GM18517 (cell line): Measurements from ENCODE around the gene GAL3ST2.
"Not testable (repeated sequence)": the region's sequence is repeated elsewhere in the genome, so short reads cannot be mapped to it uniquely, and the experiment has no call there.

Experiments
- ATAC-seq: cut with Tn5 transposase; IDR thresholded peaks from one replicate; pipeline ENCODE4 v1.9.1; 2021; ENCODE audit warnings: mild to moderate bottlenecking, moderate library complexity; ENCODE audit not compliant: unreplicated experiment

GAL3ST2 gene

DNA sequence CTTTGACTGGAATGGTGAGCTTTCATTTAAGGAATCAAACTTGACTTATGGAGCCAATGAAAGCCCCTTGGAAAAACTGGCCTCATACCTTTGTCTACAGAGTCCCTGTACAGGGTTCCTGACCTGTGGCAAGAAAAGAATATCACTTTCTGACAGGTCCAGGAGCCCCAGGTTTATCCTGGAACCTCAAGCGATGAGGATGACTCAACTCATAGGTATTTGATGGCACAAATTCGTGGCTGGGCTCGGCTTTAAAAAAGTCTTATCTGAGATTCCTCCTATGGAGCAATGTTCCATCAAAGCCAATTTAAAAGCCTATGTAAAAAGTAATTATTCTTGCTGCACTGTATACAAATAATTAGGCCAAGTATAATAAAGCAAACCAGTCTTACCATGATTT, 14.8 kb downstream of the GAL3ST2 start:
- ATAC-seq = not testable (repeated sequence)

DNA sequence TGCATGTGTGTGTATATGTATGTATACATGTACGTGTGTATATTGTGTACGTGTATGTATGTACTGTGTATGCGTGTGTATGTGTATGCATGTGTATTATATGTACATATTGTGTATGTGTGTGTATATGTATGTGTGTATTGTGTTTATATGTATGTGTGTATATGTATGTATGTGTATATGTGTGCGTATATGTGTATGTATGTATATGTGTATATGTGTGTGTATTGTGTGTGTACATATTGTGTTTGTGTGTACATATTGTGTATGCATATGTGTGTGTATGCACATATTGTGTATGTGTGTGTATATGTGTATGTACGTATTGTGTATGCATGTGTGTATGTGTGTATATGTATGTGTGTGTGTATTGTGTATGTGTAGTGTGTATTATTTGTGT, 16.8 kb downstream of the GAL3ST2 start:
- ATAC-seq = no peak

DNA sequence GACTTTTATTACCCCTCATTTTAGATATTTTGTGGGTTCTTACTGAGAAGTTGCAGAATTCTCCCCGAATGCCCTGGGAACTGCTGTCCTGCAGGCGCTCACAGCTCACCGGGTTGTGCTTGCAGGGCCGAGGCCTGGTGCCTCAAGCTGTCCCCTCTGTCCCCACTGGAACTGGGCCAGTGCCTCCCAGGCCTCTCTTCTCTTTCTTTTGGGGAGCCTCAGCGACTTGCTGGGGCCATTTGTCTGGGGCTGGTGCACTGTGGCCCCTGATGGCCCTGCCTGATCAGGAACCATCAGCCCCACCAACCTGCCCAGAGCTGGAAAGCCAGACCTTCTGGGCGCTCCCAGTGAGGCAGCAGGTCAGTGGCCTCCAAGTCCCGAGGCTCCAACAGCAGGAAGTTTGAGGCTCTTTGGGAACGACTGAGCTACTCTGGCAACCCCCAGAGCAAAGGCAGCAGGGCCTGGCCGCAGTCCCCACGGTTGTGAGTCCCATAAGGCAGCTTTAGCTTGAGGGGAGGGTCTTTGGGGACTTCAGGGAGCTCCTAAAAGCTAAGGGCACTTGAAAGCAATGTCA, 17.7 kb downstream of the GAL3ST2 start:
- no peak for ATAC-seq

DNA sequence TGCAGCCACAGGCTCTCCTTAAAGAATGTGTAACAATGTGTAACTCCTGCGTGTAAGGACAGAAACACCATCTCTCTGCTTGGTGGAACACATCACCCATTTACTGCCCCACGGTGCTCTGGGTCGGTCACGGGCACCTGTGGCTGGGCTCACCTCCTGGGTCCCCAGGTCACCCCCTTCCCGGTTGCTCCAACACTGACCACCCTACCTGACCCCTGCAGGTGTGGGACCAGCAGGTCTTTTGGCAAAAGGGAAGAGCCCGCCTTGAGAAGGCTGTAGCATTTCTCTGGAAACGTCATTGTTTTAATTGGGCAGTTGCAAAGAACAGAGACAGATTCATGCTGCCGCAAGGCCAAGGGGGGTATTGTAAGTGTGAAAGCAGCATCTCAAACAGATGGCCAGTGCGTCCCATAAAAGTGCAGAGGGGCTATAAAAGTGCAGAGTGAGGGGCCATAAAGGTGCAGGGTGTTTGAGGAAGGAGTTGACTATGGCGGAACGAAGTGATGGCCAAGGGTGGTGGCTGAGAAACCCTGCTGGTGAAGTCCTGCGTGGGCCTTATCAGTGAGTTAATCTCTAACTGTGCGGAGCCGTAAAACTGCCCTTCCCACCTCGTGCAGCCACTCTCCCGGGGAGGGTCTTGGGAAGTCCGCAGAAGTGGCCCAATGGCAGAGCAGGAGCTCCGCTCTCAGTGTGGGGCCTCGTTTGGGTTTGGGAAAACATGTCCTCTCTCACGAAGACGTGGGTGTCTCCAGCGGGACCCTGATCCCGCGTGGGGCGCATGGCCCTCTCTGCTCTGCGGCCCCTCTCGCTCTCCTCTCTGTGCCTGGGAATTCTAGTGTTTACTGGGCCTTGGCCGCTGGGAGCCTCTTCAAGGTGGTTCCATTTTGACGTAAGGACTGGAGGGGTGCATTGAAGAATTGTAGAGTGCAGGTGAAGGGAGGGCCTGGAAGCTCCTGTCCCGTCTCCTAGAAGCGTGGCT, 18.7 kb downstream of the GAL3ST2 start:
- ATAC-seq = no peak

DNA sequence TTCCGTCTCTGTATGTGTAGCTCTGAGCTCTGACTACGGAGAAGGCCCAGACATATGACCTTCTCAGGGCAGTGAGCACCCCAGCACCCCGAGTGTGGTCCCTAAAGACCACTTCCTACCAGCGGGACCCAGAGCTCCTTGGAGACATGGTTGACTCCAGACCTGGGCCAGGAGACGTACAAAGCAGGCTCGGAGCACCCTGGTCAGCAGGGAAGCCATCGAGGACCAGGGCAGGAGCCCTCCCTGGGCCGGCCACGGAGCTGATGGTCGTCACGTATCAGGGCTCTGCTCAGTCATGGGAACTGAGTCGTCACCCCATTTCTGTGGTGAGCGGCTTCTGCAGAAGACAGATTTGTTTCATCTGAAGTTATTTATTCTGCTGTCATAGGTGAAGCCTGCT, 19.6 kb downstream of the GAL3ST2 start:
- ATAC-seq = no peak

DNA sequence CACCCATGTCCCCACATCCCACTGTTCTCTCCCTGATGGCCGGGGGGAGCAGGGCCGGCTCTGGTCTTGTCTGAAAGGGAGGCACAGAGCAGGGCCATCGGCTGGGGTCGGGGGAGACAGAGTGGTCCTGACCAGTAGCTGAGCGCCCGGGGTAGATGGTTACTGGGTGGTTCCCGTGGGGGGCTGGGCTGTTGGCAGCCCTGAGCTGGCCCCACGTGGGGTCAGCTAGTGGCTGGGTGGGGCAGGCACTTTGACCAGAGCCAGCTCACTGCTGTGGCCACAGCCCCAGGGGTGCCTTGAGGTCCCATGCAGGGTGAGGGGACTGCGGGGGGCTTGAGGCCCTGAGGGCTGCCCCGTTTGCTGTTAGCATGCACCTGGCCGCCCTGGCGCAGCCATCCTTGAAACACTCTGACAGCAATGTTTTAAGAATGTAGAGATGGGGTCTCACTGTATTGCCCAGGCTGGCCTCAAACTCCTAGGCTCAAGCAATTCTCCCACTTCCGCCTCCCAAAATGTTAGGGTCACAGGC, 20.1 kb downstream of the GAL3ST2 start:
- no peak for ATAC-seq

DNA sequence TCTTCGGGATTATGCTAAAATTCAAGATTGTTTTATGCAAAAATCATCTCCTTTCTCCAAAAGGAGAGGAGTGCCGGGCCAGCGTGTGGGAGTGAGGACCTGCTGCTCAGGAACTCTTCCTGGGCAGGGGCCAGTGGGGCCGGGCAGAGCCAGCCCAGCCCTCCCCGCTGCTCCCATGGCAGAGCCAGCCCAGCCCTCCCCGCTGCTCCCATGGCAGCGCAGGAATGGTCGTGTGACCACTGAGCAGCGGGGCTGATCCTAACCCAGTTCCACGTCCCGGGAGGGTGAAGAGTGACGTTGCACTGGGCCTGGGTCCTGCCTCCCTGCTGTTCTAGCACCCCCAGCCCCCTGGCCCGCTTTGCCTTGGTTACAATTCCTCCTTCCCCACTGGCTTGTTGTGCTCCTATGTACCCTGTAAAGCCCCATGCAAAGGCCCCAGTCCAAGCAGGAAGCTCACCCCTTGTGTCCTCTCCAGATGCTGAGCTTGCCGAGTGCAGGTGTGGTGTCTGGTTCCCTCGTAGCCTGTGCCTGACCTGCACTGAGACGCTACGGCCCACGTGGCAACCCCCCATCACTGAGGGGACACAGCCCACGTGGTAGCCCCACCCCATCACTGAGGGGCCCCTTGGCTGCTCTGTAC, 20.9 kb downstream of the GAL3ST2 start:
- ATAC-seq = no peak

DNA sequence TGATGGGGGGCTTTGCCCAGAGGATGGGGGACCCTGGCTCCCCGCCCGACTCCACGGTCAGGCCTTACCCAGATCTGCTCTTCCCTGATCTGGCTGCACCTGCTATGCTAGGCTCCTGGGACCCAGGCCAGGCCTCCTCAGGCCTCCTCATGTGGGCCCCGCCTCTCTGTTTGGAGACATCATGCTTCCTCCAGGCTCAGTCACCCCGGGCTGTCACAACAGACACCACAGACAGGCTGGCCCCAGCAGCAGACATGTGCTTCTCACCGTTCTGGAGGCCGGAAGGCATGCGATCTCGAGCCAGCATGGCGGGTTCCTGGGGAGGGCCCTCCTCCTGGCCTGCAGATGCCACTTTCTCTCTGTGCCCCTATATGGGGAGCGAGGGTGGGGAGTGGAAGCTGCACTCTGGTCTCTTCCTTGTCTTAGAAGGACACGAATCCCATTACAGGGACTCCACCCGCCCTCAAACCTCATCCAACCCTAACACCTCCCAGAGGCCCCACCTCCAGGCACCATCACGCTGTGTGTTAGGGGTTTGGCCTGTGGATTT, 21.5 kb downstream of the GAL3ST2 start:
- no peak for ATAC-seq

DNA sequence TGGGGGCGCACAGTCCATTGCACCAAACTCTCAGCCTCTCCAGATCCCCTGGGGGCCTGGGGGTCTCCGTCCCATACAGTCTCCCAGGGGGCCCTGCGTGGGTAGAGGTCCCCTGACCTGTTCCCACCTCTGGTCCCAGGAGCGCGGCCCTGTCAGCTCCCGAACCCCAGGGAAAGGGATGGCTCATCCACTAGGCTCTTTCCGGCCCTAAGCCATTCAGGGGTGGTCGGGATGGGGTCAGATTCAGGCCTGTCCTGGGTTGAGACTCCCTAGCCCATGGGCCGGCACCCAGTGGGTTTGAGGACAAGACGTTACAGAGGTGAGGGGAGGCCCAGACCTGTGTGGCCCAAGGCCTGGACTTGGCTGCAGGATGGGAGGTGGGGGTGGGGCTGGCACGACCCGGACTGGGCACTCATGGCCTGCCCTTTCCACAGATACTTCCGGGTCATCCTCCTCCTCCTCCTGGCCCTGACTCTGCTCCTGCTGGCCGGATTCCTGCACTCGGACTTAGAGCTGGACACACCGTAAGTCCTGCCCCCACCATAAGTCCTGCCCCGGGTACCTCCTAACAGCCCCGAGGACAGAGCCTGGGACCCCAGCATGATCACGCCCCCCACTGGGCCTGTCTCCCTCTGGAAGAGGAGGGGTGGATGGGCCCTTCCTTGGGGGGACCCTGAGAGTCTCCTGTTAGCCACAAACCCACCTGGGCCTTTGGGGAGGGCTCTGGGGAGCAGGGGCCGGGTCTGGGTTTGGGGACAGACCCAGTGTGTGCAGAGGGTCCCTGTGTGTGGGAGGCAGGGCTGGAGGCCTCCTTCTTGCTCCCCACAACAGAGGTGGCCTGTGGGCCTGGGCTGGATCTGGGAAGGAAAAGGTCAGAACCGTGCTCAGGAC, 22.3 kb downstream of the GAL3ST2 start:
- ATAC-seq = no peak

DNA sequence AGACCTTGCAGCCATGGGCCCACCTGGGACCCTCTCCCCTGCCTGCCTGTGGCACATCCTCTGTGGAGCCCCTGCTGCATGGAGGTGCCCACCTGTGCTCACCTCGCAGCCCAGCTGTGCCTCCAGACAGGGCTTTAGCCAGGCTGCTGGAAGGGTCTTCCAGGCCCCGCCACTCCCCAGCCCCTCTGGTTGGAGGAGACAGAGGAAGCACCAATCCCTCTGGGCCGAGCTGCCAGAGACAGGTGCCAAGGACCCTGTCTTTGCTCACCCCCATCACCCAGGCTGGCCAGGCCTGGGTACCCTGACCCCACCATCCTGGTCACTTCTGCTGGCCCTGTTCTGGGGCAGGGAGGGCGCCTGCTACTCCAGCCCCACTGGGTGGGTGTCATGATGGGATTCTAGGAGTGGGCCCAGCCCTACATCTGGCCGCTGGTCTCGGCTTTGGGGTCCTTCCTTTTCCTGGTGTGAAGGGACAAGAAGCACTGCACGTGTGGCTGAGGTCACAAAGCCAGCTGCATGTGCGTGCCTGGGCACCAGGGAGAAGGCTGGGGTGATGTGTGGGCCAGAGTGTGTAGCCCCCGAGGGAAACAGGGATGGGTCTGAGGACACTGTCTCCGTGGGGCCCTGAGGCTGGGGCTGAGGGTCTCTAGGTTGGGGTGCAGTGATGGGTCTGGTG, 23.0 kb downstream of the GAL3ST2 start:
- no peak for ATAC-seq

DNA sequence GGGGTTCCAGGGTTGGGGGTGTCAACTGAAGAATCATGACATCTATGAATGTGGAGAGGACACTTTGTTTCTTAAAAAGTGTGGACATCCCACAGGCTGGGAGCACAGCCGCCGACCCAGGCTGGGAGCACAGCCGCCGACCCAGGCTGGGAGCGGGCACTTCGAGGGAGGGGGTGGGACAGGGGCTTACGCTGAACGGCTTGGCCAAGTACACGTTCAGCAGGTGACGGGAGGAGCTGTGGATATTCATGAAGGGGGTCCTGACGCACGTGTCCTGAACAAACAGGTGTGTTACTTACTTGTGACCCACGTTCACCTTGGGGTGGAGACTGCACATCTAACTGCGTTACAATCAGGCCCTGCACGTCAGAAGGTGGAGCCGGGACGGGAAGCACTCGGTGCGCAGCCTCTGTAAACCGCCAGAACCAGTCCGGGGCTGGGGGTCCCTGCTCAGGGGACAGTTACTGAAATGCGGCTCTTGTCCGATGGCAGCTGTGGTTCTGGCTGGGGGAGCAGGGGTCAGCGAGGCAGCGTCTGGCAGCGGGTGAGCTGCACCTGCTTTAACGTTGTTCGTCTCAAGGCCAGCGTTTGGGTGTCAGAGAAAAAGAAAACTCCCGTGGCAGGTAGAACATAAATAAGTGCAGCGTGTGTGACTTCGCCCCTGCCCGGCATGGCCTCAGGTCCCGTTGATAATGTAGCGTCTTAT, 23.7 kb downstream of the GAL3ST2 start:
- ATAC-seq = not testable (repeated sequence)

DNA sequence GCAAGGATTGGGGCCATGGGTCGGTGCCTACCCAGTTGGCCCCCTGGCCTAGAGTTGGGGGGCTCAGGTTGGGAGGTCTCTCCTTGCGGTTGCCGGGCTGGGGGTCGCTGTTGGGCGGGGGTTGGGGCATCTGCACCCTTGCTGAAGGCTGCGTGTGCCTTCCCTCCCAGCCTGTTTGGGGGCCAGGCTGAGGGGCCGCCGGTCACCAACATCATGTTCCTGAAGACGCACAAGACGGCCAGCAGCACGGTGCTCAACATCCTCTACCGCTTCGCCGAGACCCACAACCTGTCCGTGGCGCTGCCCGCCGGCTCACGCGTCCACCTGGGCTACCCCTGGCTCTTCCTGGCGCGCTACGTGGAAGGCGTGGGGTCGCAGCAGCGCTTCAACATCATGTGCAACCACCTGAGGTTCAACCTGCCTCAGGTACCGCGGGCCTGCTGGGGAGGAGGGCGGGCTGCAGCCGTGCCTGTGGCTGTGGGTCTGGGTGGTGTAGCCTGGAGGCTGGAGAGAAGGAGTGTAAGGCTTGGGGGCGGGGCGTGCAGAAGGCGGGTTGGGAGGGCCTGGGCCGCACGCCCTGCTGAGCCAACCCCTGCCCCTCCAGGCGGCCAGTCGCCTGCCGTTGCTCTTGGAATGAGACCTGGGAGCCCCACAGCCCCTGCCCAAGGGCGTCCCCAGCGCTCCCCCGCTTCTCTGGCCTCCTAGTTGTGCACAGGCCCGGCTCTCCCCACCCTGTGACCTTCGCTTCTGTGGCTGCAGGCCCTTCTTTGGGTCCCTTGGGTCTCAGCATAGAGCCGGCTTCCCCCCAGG, 25.2 kb downstream of the GAL3ST2 start:
- ATAC-seq = no peak

DNA sequence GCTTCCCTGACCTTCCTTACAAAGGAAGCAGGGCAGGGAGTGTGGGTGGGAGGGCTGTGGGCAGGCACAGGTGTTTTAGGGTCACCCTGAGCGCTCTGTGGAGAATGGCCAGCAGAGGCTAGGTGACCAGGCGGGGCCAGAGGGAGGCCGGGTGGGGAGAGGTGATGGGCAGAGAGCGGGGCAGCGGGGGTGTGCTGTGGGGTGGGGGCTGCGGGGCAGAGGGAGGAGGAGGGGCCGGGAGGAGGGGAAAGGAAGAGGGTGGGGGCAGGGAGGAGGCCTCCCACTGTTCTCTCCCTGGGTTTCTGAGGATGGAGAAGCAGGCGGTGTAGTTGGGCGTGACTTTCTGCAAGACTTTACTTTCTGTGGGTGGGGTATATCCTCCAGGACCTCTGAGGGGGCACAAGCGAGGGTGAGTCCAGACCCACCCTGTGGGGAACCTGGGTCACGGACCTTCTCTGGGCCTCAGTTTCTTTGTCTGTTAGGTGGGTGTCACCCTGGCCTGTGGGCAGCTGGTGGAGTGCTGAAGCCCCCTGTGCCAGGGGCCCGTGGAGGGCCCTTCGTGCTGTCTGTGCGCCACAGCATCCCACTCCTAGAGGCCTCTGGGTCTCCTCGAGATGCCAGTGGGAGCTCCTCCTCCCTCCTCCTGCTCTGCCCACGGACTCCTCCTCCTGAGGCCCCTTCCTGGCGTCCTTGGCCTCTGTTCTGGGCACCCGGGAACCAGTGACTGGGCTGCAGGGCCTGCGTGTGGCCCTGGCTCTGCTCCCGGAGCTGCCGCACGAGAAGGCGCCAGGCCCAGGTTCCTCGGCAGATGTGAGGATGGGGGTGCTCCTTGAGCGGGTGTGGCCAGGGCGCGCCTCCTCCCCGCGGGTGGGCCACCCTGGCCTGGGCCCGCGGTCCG, 26.0 kb downstream of the GAL3ST2 start:
- no peak for ATAC-seq

DNA sequence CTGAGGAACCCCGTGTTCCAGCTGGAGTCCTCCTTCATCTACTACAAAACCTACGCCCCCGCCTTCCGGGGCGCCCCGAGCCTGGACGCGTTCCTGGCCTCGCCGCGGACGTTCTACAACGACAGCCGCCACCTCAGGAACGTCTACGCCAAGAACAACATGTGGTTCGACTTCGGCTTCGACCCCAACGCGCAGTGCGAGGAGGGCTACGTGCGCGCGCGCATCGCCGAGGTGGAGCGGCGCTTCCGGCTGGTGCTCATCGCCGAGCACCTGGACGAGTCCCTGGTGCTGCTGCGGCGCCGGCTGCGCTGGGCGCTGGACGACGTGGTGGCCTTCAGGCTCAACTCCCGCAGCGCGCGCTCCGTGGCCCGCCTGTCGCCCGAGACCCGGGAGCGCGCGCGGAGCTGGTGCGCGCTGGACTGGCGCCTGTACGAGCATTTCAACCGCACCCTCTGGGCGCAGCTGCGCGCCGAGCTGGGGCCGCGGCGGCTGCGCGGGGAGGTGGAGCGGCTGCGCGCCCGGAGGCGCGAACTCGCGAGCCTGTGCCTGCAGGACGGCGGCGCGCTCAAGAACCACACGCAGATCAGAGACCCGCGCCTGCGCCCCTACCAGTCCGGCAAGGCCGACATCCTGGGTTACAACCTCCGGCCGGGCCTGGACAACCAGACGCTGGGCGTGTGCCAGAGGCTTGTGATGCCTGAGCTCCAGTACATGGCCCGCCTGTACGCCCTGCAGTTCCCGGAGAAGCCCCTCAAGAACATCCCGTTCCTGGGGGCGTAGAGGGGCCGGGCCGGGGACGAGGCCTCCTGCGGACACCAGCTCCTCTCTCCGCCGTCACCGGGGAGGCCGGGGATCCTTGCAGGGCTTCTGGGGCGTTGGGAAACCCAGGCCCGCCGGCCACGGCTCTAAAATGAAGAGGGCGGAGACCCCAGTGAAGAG, 27.0 kb downstream of the GAL3ST2 start:
- ATAC-seq = no peak

DNA sequence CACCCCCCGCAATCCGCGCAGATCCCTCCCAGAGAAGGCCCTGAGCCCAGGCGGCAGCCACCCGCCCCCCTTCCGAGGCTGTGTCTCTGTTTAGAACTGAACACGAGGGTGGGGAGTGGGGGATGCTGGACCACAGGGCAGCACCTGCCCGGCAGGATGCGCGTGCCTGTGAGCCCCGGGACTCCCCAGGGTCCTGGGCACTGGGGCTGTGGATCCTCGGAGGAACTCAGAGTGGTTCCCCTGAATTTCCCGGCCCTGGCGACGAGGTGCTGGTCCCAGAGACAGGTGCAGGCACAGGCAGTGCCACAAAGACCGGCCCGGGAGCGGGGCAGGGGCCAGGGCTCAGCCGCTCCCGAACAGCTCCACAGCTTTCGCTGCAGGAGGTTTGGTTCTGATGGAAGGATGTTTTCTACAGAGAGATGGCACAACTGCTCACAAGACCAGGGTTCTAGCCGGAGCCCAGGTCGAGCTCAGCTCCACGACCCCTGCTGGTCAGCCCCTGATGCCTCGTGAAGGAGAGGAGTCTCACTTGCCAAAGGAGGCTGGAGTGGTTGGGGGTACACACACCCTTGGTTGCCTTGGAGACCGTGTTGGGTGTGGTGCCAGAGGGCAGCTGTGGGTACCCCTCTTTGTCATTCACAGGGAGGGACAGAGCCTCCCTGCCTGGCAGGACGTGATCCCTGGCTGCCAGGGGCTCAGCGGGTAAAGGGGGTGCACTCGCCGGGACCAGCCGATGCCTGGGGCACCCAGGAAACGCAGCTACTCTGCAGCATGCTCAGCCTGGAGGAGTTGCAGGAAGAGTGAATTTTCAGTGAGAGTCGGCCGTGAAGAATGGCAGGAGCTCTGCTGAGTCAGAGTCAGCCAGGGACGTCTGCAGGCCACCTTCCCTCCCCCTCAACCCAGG, 28.0 kb downstream of the GAL3ST2 start:
- no peak for ATAC-seq
